Measurements from ENCODE around the gene FNDC11.

Gene FNDC11

DNA sequence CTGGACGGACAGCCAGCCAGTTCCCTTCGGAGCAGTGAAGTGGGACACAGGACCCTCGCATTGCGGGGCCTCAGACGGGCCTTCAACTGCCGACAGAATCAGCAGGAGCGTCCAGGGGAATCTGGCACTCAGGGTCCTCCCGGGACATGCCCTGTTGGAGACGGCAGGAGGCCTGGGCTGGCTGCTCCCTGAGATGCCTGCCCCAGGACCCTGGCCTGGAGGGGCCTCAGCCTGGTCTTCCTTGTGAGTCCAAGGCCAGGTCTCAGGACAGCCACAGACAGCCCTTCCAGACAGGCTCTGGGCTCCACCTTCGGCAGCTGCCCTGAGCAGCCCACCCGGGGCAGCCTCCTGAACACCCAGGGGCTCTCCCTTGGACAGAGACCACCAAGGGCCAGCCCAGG lies 34.7 kb downstream of the FNDC11 start:
- DNase-seq (ENCODE audit: low read depth): no peak
- no peak overlapping the region for H3K4me3 ChIP-seq (replicated peaks; ENCODE audit: low read depth, low read length)
- TF ChIP-seq, protein P1, sequence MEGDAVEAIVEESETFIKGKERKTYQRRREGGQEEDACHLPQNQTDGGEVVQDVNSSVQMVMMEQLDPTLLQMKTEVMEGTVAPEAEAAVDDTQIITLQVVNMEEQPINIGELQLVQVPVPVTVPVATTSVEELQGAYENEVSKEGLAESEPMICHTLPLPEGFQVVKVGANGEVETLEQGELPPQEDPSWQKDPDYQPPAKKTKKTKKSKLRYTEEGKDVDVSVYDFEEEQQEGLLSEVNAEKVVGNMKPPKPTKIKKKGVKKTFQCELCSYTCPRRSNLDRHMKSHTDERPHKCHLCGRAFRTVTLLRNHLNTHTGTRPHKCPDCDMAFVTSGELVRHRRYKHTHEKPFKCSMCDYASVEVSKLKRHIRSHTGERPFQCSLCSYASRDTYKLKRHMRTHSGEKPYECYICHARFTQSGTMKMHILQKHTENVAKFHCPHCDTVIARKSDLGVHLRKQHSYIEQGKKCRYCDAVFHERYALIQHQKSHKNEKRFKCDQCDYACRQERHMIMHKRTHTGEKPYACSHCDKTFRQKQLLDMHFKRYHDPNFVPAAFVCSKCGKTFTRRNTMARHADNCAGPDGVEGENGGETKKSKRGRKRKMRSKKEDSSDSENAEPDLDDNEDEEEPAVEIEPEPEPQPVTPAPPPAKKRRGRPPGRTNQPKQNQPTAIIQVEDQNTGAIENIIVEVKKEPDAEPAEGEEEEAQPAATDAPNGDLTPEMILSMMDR (IDR thresholded peaks at IDR 0.05; ENCODE audit: low read length, missing control alignments): no peak

DNA sequence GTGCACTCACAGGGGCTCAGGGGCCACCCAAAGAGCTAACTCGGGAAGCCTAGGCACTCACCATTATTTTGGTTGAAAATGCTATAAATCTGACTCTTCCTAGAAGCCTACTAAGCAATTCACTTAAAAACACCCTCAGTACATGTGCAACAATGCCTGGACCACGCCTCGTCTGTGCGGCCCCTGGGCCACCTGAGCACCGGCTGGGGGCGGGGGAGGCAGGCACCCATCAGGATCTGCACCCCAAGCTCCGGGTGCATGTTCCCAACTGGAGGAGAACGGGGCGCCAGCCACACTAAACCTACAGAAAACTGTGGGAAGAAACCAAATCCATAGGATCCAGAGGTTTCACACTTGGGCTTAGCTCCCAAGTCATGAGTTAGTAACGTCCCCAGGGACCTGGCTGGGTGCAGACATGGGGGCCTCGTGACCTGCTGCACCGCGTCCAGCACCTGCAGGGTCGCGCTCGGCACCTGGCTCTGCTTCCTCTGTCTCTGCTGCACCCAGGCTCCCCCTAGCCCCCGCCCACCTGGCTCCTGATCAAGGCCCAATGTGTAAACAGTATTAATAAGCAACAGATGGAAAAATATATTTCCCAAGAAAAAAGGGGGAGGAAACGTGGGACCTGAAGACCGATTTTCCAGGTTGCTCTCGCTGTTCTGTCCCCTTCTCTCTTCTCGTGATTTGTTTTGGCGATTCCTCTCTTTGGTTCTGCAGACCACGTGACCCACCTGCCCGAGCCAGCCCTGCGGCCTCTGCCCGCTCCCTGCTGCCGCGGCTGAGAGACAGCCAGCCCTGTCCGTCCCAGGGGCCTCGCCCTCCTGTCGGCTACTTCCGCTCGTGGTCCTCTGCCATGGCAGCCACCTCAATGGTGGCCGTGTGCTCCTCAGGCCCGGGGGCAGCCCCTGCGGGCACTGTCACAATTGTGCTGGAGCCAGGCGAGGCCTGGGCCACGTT lies 35.6 kb downstream of the FNDC11 start:
- DNase-seq (ENCODE audit: low read depth): no peak
- H3K4me3 ChIP-seq (replicated peaks; ENCODE audit: low read depth, low read length): no peak overlapping the region
- TF ChIP-seq, protein P1 (IDR thresholded peaks at IDR 0.05; ENCODE audit: low read length, missing control alignments): no peak

DNA sequence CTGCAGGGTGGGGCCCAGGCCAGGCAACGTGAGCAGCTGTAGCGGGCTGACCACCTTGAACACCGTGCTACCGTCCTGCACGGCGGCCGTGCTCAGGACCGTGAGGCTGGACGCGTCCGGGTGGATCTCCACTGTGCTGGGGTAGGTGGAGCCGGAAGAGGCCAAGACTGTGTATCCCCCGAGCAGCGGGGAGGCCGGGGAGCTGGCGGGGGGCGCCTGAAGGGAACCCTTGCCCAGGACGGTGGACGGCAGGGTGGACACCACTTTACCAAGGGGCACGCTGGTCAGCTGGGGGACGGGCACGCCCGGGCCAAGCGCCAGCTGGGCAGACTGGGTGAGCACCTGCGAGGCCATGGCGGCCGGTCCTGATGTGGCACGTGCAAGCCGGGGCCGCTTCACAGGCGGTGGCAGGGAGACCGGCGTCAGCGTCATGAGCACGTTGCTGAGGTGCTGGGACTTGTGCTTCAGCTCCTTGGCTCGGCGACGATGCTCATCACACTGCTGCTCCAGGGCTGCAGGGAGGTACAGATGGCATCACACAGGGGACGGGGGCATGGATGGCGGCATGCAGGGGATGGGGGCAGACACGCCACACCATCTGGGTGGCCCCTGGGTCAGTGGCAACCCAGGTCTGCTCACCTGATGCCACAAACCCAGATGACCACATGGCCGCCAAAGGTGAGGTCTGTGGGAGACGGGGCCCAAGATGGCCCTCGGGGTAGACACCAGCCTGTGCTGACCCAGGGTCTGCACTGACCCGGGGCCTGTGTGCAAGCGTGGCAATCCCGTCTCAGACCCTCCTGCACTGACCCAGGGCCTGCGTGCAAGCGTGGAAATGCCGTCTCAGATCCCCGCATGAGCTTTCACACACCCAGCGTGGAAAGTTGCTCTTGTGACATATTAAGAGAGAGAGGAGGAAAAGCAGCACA lies 36.5 kb downstream of the FNDC11 start:
- no peak overlapping the region for H3K4me3 ChIP-seq (replicated peaks; ENCODE audit: low read depth, low read length)
- TF ChIP-seq, protein P1 (IDR thresholded peaks at IDR 0.05; ENCODE audit: low read length, missing control alignments): no peak
- no peak for DNase-seq (ENCODE audit: low read depth)

DNA sequence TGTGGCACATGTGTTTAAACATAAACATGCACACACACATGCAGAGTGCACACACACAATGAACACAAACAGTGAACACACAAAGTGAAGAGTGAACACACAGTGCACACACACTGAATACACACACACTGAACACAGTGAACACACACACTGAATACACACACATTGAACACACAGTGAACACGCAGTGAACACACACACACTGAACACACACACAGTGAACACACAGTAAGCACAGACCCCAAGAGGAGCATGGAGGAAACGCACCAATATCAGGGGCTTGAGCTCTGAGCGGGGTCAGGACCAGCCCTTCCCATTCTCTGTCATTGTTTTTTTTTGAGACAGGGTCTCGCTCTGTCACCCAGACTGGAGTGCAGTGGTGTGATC lies 37.2 kb downstream of the FNDC11 start:
- TF ChIP-seq, protein P1 (IDR thresholded peaks at IDR 0.05; ENCODE audit: low read length, missing control alignments): no peak
- no peak for DNase-seq (ENCODE audit: low read depth)
- no peak overlapping the region for H3K4me3 ChIP-seq (replicated peaks; ENCODE audit: low read depth, low read length)

DNA sequence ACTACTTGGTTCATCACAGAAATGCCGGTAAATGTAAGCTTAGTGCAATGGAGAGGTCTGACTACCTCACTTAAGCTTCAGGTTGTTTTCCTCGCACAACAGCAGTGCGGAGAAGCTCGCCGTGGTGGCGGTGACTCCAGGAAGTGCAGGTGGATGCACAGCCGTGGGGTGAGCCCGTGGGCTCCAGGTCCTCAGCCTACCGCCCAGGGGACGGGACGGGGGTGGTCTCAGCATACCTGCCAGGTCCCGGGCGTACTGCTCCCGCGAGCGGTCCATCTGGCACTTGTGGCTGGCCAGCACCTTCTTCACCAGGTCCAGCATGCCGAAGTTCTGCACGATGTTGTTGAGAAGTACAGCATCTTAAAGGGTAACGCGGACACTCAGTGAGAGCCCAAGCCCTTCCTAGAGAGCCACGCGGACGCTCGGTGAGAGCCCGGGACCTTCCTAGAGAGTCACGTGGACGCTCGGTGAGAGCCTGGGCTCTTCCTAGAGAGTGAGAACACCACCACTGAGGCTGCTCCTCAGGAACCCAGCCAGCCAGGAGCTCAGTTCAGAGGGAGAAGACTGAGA lies 37.9 kb downstream of the FNDC11 start:
- no peak for DNase-seq (ENCODE audit: low read depth)
- no peak overlapping the region for H3K4me3 ChIP-seq (replicated peaks; ENCODE audit: low read depth, low read length)
- TF ChIP-seq, protein P1 (IDR thresholded peaks at IDR 0.05; ENCODE audit: low read length, missing control alignments): no peak

DNA sequence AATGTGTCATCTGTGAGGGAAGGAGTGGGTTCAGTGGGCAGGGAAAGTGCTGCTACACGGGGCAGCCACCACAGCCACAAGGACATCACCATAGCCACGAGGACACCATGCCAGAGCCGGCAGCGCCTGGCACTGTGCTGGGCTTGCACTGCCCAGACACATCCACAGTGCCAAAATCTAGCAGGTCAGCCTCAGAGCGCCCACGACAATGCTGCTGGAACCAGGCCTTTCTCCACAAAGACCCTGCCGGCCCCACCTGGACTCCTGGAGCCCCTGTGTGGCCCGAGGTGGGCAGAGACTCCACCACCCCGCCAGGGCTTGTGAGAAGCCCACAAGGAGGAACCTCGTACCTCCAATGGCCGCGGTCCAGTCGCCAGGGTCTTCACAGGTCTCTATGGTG lies 38.7 kb downstream of the FNDC11 start:
- TF ChIP-seq, protein P1 (IDR thresholded peaks at IDR 0.05; ENCODE audit: low read length, missing control alignments): no peak
- no peak overlapping the region for H3K4me3 ChIP-seq (replicated peaks; ENCODE audit: low read depth, low read length)
- no peak for DNase-seq (ENCODE audit: low read depth)
